ENCODE data around the gene HOMER1. TPM values are rescaled to one million over a fixed set of nuclear protein-coding genes. Genes with fewer than 3 reads are reported as not detected.

HOMER1 gene
- total and polyA plus RNA-seq, 8 donors: 4.2 to 14.0 (median 10.6) TPM

GRCh38 chr5:79503794-79504495 lies 10.0 kb downstream of the HOMER1 start:
- Histone ChIP-seq H3K9me3 (no peaks in the 10 kb centered on the region), H3K27me3 (peaks cover 0 to 1% of the 10 kb centered on the region in 2 donors), H3K36me3 (no peaks in the 10 kb centered on the region), H3K4me3 (no peak overlapping the region), H3K27ac (no peak overlapping the region), H3K4me1 (no peaks in the 10 kb centered on the region)
- DNase-seq (no peak), ATAC-seq (no peak)
- TF ChIP-seq CTCF (IDR thresholded peaks at IDR 0.05): no peak
- intact Hi-C loops (cut with DNase I): no loop called here

GRCh38 chr5:79499640-79500273 lies 14.2 kb downstream of the HOMER1 start:
- H3K27me3 ChIP-seq: no peaks in the 10 kb centered on the region
- H3K36me3 ChIP-seq: no peaks in the 10 kb centered on the region
- H3K27ac ChIP-seq: no peak overlapping the region
- TF ChIP-seq CTCF (IDR thresholded peaks at IDR 0.05): no peak
- no peaks in the 10 kb centered on the region for H3K9me3 ChIP-seq
- no peak for DNase-seq
- H3K4me3 ChIP-seq: no peak overlapping the region
- ATAC-seq: no peak
- no peaks in the 10 kb centered on the region for H3K4me1 ChIP-seq
- intact Hi-C loops (cut with DNase I): no loop called here

- no peak for TF ChIP-seq CTCF (IDR thresholded peaks at IDR 0.05)
- peak in 1 of 4 donors; percentile 28 for DNase-seq
- Histone ChIP-seq H3K4me1 (no peaks in the 10 kb centered on the region), H3K36me3 (no peaks in the 10 kb centered on the region), H3K9me3 (no peaks in the 10 kb centered on the region), H3K4me3 (no peak overlapping the region), H3K27me3 (no peaks in the 10 kb centered on the region), H3K27ac (no peak overlapping the region)
- intact Hi-C loops (cut with DNase I): no loop called here
- ATAC-seq: peak; percentile 96
These were observed 18.6 kb downstream of the HOMER1 start for GRCh38 chr5:79495311-79495710.

GRCh38 chr5:79493596-79494345 lies 20.2 kb downstream of the HOMER1 start:
- intact Hi-C loops (cut with DNase I): no loop called here
- H3K4me3 ChIP-seq: no peak overlapping the region
- DNase-seq: no peak
- H3K9me3 ChIP-seq: no peaks in the 10 kb centered on the region
- H3K27ac ChIP-seq: no peak overlapping the region
- H3K27me3 ChIP-seq: no peaks in the 10 kb centered on the region
- TF ChIP-seq CTCF (IDR thresholded peaks at IDR 0.05): no peak
- no peak for ATAC-seq
- no peaks in the 10 kb centered on the region for H3K36me3 ChIP-seq
- no peaks in the 10 kb centered on the region for H3K4me1 ChIP-seq

- Histone ChIP-seq H3K4me1 (no peaks in the 10 kb centered on the region), H3K36me3 (no peaks in the 10 kb centered on the region), H3K27ac (no peak overlapping the region), H3K9me3 (no peaks in the 10 kb centered on the region), H3K4me3 (no peak overlapping the region), H3K27me3 (no peaks in the 10 kb centered on the region)
- DNase-seq: no peak
- ATAC-seq: no peak
- intact Hi-C loops (cut with DNase I): no loop called here
- TF ChIP-seq CTCF (IDR thresholded peaks at IDR 0.05): no peak
These were observed 22.1 kb downstream of the HOMER1 start for GRCh38 chr5:79491690-79492317.
